Tibial artery (tissue), 4 donors: ENCODE measurements around the gene FRYL.
"Not testable (repeated sequence)": the region's sequence is repeated elsewhere in the genome, so short reads cannot be mapped to it uniquely, and the experiment has no call there.

Experiments used
- DNase-seq, 2 donors: peaks; one replicate each; pipeline ENCODE4 v3.0.0-alpha.2; 2019
- H3K27ac ChIP-seq, 2 donors: fragments of 200-600 bp; sonication (generic) in 1 of 2; 1 replicate in 1 of 2; 2 replicates in 1 of 2; pipeline ENCODE4 v1.5.1; 2018 to 2019; ENCODE audit warnings: mild to moderate bottlenecking in 1 of 2
- H3K27me3 ChIP-seq, 2 donors: fragments of 200-600 bp; sonication (generic) in 1 of 2; one replicate each; pipeline versions ENCODE4 v1.5.1 to v1.6.0; 2016 to 2019
- H3K36me3 ChIP-seq, 3 donors: fragments of 200-600 bp; sonication (generic) in 2 of 3; one replicate each; pipeline ENCODE4 v1.5.1; 2016 to 2019; ENCODE audit warnings: mild to moderate bottlenecking in 2 of 3
- H3K4me1 ChIP-seq, 4 donors: fragments of 200-600 bp; sonication (generic) in 2 of 4; 1 replicate in 3 of 4; 2 replicates in 1 of 4; pipeline ENCODE4 v1.5.1; 2016 to 2019
- H3K4me3 ChIP-seq, 2 donors: fragments of 200-600 bp; sonication (generic) in 1 of 2; 1 replicate in 1 of 2; 2 replicates in 1 of 2; pipeline ENCODE4 v1.5.1; 2018 to 2019; ENCODE audit warnings: mild to moderate bottlenecking in 2 of 2
- H3K9me3 ChIP-seq, 3 donors: fragments of 200-600 bp; sonication (generic) in 1 of 3; one replicate each; pipeline ENCODE4 v1.5.1; 2016 to 2019
- CTCF ChIP-seq, 2 experiments: fragments of 200-600 bp in 1 of 2; fragments of 450-650 bp in 1 of 2; IDR thresholded peaks; one replicate each; pipeline ENCODE4 v1.5.1; 2017 to 2019; ENCODE audit warnings: antibody characterized with exemption in 2 of 2, mild to moderate bottlenecking in 1 of 2, moderate library complexity in 1 of 2
- intact Hi-C: fragments of 100-400 bp; cut with DNase I; formaldehyde crosslinking; loops from one replicate; pipeline ENCODE4 v1.15.0; 2023; ENCODE audit warnings: low total_unique reads

FRYL gene

DNA sequence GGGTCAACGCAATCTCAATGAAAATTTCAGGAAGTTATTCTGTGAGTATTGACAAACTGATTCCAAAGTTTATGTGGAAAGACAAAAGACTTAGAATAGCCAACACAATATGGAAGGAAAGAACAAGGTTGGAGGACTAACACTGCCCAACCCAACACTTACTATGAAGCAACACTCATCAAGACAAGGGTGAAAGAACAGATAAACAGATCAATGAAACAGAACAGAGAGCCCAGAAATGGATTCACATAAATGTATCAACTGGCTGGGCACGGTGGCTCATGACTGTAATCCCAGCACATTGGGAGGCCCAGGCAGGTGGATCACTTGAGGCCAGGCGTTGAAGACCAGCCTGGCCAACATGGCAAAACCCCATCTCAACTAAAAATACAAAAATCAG lies 41.2 kb downstream of the FRYL start:
- Histone ChIP-seq H3K27me3 (no peaks in the 10 kb centered on the region), H3K27ac (no peak overlapping the region), H3K4me1 (peaks cover 0 to 26% (median 0%) of the 10 kb centered on the region in 4 donors), H3K4me3 (no peak overlapping the region), H3K9me3 (no peaks in the 10 kb centered on the region), H3K36me3 (no peaks in the 10 kb centered on the region)
- intact Hi-C loops = no loop called here
- DNase-seq = no peak
- no peak for TF ChIP-seq CTCF (IDR thresholded peaks at IDR 0.05)

- H3K36me3 ChIP-seq, H3K4me3 ChIP-seq, intact Hi-C loops, H3K27ac ChIP-seq, H3K9me3 ChIP-seq, DNase-seq, H3K27me3 ChIP-seq: not testable (repeated sequence)
- H3K4me1 ChIP-seq = peaks cover 0 to 35% (median 6%) of the 10 kb centered on the region in 4 donors
Observed at GRCh38 chr4:48728906-48729496, 51.1 kb downstream of the FRYL start.

DNA sequence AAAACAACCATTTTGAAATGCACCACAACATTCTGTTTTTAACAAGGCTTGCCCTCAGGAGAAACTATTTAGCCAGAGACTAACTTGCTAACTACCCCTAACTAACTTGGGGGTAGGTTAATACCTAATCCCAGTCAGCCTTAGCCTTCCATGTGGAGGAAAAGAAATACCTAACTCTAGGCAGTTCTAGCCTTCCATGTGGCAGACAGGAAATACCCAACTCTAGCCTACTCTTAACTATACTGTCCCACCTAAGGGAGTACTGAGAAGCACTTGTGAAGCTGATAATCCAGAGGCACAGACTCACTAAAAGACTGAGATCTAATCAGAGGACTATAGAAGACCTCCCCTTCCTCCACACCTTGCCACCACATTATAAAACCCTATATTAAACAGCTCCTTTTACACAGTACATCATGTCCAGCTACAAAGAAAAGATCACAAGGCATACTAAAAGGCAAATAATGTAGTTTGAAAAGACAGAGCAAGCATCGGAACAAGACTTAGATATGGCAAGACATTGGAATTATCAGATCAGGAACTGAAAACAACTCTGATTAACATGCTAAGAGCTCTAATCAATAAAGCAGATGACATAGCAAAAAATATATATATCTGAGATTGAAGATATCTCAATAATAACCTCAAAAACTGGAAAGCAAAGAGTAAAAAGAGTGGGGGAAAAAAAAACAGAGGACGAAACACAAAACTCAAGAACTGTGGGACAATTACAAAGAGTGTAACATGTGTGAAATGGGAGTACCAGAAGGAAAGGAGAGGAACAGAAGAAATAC lies 52.2 kb downstream of the FRYL start:
- H3K4me1 ChIP-seq = peaks cover 0 to 32% (median 9%) of the 10 kb centered on the region in 4 donors
- H3K4me3 ChIP-seq = no peak overlapping the region
- H3K36me3 ChIP-seq = no peaks in the 10 kb centered on the region
- no peak for TF ChIP-seq CTCF (IDR thresholded peaks at IDR 0.05)
- H3K27ac ChIP-seq = no peak overlapping the region
- intact Hi-C loops = no loop called here
- no peaks in the 10 kb centered on the region for H3K27me3 ChIP-seq
- H3K9me3 ChIP-seq = no peaks in the 10 kb centered on the region
- DNase-seq = no peak

DNA sequence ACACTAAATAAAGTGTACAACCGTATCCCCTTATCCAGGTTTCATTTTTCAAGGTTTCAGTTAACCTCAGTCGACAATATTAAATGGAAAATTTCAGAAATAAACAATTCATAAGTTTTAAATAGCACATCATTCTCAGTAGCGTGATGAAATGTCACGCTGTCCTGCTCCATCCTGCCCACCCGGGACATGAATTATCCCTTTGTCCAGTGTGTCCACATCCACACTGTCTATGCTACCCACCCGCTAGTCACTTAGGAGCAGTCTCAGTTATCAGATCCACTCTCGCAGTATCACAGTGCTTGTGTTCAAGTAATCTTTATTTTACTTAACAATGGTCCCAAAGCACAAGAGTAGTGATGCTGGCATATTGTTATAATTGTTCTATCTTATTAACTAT lies 54.7 kb downstream of the FRYL start:
- Histone ChIP-seq H3K36me3 (no peaks in the 10 kb centered on the region), H3K9me3 (no peaks in the 10 kb centered on the region), H3K27me3 (no peaks in the 10 kb centered on the region), H3K4me1 (peaks cover 0 to 46% (median 9%) of the 10 kb centered on the region in 4 donors), H3K4me3 (no peak overlapping the region), H3K27ac (no peak overlapping the region)
- DNase-seq = no peak
- intact Hi-C loops = no loop called here
- no peak for TF ChIP-seq CTCF (IDR thresholded peaks at IDR 0.05)

- H3K27ac ChIP-seq = no peak overlapping the region
- TF ChIP-seq CTCF (IDR thresholded peaks at IDR 0.05) = no peak
Observed at GRCh38 chr4:48722509-48723446, 57.3 kb downstream of the FRYL start.

More at GRCh38 chr4:48722509-48723446, 57.3 kb downstream of the FRYL start:
- H3K27me3 ChIP-seq = no peaks in the 10 kb centered on the region
- H3K36me3 ChIP-seq = no peaks in the 10 kb centered on the region
- peaks cover 0 to 46% (median 9%) of the 10 kb centered on the region in 4 donors for H3K4me1 ChIP-seq
- no peak overlapping the region for H3K4me3 ChIP-seq
- DNase-seq = no peak
- intact Hi-C loops = no loop called here
- H3K9me3 ChIP-seq = no peaks in the 10 kb centered on the region
